GM12891 (cell line): Measurements from ENCODE around the gene MRPS17.

Source experiments
- POLR2A ChIP-seq: IDR thresholded peaks from 2 replicates; pipeline ENCODE4 v1.6.1; 2011; ENCODE audit warnings: low read depth, low read length, control low read depth
- POLR2AphosphoS5 ChIP-seq: IDR thresholded peaks from 2 replicates; pipeline ENCODE4 v1.6.1; 2011; ENCODE audit warnings: low read depth, low read length, control low read depth
- POU2F2 ChIP-seq: IDR thresholded peaks from 2 replicates; pipeline ENCODE4 v1.6.1; 2011; ENCODE audit warnings: low read depth, mild to moderate bottlenecking, control low read depth, low read length, moderate library complexity
- SPI1 ChIP-seq: IDR thresholded peaks from 2 replicates; pipeline ENCODE4 v1.6.1; 2011; ENCODE audit warnings: low read depth, low read length, control low read depth
- TAF1 ChIP-seq: IDR thresholded peaks from 2 replicates; pipeline ENCODE4 v1.6.1; 2011; ENCODE audit warnings: low read depth, low read length, control low read depth

DNA sequence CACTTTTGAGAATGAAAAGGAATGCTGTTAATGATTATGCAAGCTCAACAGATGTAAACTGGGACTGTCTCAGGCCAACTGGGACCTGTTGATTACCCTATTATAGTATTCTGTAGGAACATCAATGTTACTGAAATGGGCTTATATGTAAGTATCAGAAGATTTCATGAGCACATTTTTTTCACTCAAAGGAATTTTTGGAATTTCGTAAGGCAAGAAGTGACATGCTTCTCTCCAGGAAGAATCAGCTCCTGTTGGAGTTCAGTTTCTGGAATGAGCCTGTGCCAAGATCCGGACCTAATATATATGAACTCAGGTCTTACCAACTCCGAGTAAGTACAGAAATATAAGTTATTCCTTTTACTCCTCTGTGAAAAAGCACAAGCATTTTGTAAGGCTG lies 31.9 kb downstream of the MRPS17 start:
- TF ChIP-seq POLR2AphosphoS5 (no peak), POLR2A (no peak), TAF1 (no peak), SPI1 (no peak), POU2F2 (no peak)
